ENCODE measurements around the gene AMY2B.
"Not testable (repeated sequence)": the region's sequence is repeated elsewhere in the genome, so short reads cannot be mapped to it uniquely, and the experiment has no call there.

Gene AMY2B

DNA sequence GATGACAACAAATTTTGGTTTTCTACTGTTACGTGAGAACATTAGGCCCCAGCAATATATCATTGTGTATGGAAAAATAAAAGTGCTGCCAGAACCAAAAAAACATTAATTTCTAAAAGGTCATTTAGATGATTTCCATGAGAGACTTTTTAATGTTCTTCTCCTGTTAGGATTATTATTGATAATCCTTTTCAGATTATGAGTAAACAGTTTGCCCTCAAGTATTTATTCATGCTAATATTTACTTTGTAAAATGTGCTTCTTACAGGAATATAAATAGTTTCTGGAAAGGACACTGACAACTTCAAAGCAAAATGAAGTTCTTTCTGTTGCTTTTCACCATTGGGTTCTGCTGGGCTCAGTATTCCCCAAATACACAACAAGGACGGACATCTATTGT is at the start of gene AMY2B:
TSS of gene AMY2B (plus strand) at position 301 of the 400 bp plus-strand sequence. CDS start at position 315, 14 bp downstream.
- DNase-seq (ENCODE audit: low read depth), result not testable (repeated sequence)

- DNase-seq (ENCODE audit: low read depth), result no peak
Measured at GRCh38 chr1:103523346-103523745, 48.0 kb upstream of the AMY2B start.

DNA sequence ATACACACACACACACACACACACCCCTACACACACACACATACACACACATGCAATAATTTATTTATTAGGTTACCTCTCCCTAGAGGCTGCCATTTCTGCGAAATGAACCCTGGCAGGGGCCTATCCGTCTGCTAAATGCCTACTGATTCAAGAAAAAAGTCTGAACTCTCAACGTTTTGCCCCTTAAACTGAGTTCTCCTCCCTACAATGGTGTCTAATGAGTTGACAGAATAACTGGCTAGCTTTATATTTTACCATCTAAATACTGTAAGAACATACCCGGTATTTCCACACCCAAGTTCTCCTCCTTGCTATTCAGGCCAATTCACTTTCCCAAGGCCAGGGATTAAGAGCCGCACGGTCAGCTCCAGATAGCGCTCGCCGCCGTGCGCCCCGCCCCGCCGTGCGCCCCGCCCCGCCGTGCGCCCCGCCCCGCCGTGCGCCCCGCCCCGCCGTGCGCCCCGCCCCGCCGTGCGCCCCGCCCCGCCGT is 46.2 kb upstream of the AMY2B start:
- DNase-seq (ENCODE audit: low read depth), result no peak

DNA sequence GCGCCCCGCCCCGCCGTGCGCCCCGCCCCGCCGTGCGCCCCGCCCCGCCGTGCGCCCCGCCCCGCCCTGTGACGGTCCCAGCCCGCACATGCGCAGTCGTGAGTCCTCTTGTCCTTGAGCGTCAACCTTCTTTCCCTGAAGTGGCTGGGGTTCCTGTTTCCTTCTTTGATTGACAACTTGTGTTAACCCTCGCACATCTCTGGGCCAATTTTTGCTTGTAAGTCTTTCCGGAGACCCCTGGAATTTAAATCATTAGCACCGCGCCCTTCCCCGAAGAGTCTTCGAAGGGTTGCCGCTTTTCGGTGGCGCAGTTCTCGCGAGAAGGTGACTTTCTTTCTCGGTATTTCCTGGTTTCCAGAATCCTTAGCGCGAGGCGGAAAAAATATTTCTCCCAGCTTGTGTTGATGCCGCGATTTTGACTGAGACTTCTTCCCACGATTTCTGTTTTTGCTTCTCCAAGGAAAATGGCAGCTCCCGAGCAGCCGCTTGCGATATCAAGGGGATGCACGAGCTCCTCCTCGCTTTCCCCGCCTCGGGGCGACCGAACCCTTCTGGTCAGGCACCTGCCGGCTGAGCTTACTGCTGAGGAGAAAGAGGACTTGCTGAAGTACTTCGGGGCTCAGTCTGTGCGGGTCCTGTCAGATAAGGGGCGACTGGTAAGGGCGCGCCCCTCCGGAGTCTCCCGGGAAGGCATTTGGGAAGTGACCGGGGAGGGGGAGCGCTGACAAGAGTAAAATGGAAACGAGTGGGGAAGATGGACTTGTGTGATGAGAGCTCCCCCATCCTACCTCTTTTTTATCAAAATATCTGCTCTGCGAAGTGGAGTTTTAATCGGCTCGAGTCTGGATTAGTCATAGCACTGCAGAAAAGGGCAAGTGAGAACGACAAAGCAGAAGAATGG is 45.5 kb upstream of the AMY2B start, which contains the start of gene RNPC3:
TSS of gene RNPC3 (plus strand) at position 93 of the 901 bp plus-strand sequence. CDS start at position 465, 372 bp downstream.
- peak; percentile 72 for DNase-seq (ENCODE audit: low read depth)

GRCh38 chr1:103527331-103527730 is 44.1 kb upstream of the AMY2B start:
- no peak for DNase-seq (ENCODE audit: low read depth)

GRCh38 chr1:103529746-103530145 is 41.6 kb upstream of the AMY2B start:
- no peak for DNase-seq (ENCODE audit: low read depth)

DNA sequence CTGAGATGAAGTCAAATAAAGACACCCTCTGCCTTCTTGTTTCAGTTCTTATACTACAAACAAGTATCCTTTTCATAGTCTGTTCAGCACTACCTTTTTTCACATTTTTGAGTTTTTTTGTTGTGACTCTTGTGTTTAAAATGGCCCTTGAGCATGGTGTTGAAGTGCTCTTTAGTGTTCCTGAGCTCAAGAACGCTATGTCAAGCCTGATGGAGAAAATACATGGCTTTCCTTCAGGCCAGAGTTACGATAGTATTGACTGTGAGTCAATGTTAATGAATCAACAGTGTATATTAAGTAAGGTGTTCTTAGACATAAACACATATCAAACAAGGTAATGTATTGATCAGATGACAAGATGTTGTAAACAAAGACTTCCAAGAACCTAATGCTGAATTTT is 33.2 kb upstream of the AMY2B start:
- no peak for DNase-seq (ENCODE audit: low read depth)

DNA sequence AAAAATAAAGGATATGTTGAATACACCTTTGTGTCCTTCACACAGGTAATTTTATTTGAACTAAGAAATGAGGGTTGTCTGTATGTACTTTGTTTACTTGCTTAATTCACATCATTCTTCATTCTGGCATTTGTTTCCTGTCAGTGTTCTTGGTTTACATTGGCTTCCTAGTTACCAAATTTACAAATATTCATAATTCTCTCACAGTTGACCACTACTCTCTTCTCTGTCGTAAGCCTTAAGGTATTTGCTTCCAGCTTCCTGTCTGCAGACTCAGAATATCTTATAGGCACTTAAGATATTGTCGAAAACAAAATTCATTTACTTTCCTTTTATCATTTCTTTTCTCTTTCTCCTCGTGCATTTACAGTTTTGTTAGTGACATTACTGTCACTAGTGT is 30.0 kb upstream of the AMY2B start:
- no peak for DNase-seq (ENCODE audit: low read depth)

DNA sequence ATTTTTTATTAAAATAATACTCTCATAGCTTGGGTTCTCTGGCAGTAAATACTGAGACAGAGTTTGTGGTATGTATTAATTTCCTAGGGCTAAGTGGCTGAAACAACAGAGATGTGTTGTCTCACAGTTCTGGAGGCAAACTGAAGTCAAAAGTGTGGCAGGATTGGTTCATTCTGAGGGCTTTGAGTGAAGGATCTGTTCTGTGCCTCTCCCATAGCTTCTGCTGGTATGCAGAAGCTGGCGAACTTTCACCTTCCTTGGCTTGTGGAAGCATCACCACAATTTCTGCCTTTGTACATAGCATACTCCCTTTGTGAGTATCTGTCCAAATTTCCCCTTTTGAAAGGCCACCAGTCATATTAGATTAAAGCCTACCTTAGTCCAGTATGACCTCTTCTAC is 24.9 kb upstream of the AMY2B start:
- no peak for DNase-seq (ENCODE audit: low read depth)

DNA sequence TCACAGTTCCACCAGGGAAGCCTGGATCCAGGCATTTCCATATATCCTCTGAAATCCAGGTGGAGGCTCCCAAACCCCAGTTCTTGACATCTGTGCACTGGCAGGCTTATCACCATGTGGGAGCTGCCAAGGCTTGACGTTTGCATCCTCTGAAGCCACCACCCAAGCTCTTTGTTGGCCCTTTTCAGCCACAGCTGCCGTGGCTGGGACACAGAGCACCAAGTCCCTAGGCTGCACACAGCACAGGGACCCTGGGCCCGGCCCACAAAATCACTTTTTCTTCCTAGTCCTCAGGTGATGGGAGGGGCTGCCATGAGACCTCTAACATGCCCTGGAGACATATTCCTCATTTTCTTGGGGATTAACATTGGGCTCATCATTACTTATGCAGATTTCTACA is 23.5 kb upstream of the AMY2B start:
- no peak for DNase-seq (ENCODE audit: low read depth)

DNA sequence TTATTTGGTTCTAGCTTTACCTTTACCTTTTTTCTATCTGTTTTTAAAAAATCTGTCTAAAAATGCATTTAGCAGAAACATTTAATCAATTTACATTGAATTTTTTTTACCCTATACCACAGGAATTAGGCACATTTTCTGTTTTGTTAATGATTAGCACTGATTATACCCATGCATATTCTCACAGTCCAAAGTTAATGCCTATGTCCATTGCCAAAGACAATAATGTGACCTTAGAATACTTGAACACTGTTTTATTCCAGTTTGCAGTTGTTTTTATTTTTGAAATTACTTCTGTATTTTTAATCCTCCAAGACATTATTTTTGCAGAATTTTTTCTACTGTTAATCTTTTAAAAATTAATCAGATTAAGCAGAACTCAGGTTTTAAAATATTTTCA is 11.0 kb upstream of the AMY2B start:
- no peak for DNase-seq (ENCODE audit: low read depth)

DNA sequence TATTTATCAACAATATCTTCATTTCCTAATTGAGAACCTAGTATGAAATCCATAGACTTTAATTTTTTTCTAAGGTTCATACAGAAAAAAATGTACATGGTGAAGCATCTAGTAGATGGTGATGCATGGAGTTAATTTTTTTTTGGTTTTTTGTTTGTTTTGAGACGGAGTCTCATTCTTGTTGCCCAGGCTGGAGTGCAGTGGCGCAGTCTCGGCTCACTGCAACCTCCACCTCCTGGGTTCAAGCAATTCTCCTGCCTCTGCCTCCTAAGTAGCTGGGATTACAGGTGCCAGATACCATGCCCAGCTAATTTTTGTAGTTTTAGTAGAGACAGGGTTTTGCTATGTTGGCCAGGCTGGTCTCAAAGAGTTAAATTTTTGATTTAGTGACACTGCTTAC is 10.3 kb upstream of the AMY2B start:
- not testable (repeated sequence) for DNase-seq (ENCODE audit: low read depth)

DNA sequence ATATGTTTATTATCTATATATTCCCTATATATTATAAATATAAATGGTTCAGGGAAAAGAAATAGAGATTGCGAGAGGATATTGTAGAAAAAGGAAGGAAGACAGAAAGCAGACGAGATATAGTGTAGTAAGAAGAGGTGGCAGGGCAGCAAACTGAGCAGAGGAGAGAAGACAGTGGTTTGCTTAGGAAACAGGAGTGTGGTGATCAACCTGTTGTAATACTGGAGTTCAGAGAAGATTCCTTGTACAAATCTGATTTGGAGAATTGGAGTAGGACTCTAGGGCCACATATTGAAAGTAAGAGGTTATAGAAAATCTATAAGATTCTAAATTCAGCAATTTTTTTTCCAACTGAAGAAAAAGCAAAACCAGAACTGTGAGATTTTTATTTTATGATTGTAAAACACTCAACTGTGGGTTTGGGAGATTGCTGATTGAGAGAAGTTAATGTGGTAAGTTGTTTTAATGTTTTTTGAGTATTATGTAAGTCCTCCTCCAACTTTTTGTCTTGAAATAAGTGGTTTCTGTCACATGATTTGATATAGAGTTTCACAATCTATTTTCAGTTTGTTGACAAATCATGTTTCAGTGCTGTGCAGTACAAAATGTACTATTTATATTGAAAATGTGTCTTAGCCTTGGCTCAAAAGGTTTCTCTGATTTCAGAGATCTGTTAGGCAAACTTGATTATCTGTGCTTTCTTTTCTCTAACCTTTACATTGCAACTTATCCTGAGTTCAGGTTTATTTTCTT is 9.6 kb upstream of the AMY2B start:
- DNase-seq (ENCODE audit: low read depth), result no peak

- no peak for DNase-seq (ENCODE audit: low read depth)
Measured at GRCh38 chr1:103563056-103563455, 8.3 kb upstream of the AMY2B start.

DNA sequence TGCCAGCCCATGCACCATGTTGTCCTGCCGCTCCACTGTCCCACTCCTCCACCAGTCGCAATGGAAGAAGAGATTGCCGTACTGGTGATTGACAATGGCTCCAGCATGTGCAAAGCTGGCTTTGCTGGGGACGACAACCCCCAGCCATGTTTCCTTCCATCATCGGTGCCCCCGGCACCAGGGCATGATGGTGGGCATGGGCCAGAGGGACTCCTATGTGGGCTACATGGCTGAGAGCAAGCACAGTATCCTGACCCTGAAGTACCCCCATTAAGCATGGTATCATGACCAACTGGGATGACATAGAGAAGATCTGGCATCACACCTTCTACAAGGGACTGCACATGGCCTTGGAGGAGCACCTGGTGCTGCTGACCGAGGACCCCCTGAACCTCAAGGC is 1.9 kb upstream of the AMY2B start:
- no peak for DNase-seq (ENCODE audit: low read depth)

DNA sequence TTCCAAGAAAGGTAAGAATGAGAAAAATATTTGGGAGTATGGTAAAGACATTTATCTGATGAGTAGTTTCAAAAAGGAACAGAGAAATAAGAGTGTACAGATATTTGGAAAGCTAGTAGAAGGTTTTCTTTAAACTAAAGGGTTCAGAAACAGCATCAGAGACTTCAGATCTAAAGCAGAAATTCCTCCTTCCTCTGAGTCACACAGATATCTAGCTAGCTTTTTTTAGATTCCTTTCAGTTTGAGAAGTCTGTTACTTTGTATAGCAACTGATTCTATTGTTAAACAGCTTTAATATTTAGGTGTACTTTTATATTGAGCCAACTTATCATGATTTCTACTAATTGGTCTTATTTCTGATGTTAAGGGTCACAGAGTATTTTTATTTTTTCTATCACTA is 4.7 kb downstream of the AMY2B start:
- no peak for DNase-seq (ENCODE audit: low read depth)

DNA sequence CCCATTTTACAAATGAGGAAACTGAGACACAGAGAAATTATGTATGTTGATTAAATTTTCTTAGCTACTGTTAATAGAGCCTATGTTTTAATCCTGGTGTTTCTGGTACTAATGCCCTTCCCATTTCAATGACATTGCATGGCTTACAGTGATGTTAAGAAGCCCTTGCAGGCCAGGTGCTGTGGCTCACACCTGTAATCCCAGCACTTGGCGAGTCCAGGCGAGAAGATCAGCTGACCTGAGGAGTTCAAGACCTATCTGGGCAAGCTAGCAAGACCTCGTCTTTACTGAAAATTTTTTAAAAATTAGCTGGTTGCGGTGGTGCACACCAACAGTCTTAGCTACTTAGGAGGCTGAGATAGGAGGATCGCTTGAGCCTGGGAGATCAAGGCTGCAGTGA is 5.4 kb downstream of the AMY2B start:
- DNase-seq (ENCODE audit: low read depth), result not testable (repeated sequence)

- DNase-seq (ENCODE audit: low read depth), result no peak
Measured at GRCh38 chr1:103582464-103582863, 11.1 kb downstream of the AMY2B start.

DNA sequence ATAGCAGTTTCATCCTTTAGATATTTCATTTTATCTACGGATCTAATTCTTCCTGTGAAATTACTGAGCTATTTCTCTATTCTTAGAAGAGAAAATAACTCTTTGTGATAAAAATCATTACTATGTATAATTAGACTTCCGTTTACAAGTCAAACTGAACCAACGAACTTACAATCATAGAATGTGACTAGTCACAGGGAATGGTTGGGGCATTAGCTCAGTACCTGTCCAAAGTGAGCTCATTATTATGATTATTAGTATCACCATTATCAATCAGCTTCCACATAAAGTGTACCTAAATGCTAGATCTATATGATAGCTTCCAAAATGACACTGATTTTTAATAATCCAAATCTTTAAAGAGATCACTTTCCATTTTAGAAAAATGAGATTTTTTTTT is 12.5 kb downstream of the AMY2B start:
- no peak for DNase-seq (ENCODE audit: low read depth)

DNA sequence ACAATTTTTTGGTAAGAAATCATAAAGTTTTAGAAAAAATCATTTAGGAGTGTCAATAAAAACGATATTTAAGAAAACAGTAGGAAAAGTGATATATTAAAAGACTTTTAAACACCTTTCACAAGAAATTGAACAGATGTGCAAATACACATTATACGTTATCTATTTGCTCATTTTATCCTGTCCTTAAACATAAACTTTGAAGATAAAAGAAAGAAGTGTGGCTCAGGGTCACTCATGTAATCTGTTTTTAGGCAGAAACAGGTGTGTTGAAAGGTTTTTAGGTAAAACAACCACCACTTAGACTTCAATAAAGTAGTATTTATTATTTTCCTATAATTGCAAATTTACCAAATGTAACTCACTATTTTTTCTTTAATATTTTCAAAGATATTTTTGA is 13.1 kb downstream of the AMY2B start:
- no peak for DNase-seq (ENCODE audit: low read depth)

GRCh38 chr1:103602740-103603139 is 31.4 kb downstream of the AMY2B start:
- DNase-seq (ENCODE audit: low read depth), result not testable (repeated sequence)

DNA sequence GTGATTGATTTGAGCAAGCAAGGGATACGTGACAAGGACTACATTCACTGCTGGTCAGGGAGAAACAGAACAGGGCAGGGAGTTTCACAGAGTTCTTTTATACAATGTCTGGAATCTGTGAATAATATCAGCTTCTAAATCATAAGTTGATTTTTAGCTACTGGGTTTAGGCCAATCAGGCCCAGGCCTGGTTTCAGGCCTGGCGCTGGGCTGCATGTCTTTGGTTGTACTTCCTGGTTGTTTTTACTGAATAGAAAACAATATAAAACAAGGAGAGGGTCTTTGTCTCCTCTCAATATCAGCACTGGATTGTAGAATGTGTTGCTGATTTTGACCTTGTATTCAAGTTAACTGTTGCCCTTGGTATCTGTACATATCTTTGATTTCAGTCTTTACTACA is 45.0 kb downstream of the AMY2B start:
- no peak for DNase-seq (ENCODE audit: low read depth)

- DNase-seq (ENCODE audit: low read depth), result not testable (repeated sequence)
Measured at GRCh38 chr1:103616994-103617477, 45.6 kb downstream of the AMY2B start, which contains the start of gene AMY2A. Gene AMY2A (plus strand): TSS chr1:103617427. CDS start chr1:103617441, 14 bp downstream.

All from stimulated activated CD8-positive, alpha-beta memory T cell treated with anti-CD3 and anti-CD28 coated beads, Interleukin-12 subunit alpha, Interleukin-12 subunit beta, amount 100 ng/mL, for 4 hours (primary cell).